Kidney capillary endothelial cell (primary cell): ENCODE measurements around the gene FKTN.

Experiments
- DNase-seq: peaks from one replicate; pipeline ENCODE4 v3.0.0-alpha.2; 2018; ENCODE audit warnings: low spot score

Gene FKTN

DNA sequence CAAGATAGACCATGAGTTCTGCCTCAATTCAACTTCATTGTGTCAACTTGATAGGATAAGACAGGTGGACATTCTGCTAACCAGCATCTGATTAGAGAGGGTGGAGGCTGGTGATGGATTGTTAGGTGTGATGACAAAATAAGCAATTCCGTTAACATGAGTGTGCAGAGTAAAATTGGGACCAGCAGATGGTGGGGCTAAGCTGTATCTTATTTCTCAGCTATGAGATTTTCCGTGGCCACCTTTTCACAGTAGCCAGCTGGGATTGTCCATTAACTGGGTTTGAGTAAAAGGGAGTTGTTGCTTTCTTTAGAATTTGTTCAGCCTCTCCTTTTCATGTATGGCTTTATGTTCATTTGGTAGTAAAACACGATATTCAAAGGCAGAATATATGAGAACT, 75.5 kb downstream of the FKTN start:
- no peak for DNase-seq

DNA sequence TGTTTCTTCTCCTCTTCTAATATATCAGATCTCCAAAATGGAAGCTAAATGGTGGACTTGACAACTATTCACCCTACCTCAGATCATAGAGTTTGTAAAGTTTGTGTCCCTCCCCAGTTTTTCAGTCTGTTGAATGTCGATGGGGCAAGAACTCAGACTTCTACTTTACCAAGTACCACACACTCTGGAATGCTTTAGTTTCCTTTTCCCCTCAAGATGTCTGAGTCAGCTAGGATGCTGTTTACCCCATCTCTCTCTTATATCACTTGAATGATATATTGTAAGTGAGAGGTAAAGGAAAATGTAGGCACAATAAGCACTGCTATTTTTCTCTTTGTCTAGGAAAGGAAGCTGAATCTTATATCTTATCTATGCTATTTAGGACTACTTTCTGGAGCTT, 78.4 kb downstream of the FKTN start:
- no peak for DNase-seq

DNA sequence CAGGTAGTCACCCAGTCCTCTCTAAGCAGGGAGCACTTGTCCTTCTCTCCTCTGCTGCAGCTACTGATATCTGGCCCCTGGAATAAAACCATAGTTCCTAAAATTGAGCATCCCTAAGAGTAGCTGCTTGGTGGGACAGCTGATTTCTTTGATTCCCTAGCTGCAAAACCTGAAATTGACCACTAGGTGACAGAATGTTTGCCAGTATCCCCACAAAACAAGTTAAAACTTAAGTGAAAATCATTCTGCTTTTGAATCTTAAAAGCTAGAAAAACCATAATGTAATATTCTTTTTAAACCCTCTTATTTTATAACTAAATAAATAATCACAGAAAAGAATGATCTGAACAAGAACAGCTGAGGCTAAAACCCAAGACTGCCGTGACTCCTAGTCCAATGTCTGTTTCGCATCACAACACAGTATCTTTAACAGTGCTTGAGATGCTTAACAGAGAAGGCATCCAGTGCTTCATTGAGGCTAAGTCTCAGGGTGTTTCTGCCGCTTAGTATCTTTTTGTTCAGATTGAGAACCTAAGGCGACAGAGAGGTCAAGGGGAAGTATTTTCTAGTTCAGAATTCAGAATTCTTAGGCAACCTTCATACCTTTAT, 80.0 kb downstream of the FKTN start:
- DNase-seq = no peak

DNA sequence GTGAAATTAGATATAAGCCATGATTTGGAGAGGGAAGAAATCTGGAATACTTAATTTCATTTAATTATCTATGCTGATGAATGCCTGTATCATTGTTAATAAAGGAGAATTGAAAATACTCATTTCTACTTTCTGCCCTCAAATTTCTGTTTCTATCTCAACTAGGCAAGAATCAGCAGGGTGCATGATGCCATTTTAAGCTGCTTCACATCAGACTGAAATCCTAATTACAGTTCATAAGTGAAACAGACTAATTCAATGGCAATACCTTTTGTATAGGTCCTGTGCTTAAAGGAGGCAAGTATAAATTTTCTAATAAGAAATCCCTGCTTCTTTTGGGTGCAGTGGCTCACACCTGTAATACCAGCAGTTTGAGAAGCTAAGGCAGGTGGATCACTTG, 82.0 kb downstream of the FKTN start:
- DNase-seq = no peak

DNA sequence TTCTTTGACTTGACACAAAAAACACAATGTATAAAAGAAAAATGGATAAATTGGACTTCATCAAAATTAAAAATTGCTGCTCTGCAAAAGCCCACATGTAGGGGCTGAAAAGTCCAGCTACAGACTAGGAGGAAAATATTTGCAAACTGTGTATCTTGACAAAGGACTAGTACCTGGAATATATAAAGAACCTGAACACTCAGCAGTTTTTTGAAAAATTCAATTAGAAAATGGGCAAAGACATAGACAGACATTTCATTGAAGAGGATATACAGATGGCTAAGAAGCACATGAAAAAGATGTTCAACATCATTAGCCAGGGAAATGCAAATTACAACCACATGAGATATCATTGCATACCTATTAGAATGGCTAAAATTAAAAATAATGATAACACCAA, 85.9 kb downstream of the FKTN start:
- DNase-seq = no peak

DNA sequence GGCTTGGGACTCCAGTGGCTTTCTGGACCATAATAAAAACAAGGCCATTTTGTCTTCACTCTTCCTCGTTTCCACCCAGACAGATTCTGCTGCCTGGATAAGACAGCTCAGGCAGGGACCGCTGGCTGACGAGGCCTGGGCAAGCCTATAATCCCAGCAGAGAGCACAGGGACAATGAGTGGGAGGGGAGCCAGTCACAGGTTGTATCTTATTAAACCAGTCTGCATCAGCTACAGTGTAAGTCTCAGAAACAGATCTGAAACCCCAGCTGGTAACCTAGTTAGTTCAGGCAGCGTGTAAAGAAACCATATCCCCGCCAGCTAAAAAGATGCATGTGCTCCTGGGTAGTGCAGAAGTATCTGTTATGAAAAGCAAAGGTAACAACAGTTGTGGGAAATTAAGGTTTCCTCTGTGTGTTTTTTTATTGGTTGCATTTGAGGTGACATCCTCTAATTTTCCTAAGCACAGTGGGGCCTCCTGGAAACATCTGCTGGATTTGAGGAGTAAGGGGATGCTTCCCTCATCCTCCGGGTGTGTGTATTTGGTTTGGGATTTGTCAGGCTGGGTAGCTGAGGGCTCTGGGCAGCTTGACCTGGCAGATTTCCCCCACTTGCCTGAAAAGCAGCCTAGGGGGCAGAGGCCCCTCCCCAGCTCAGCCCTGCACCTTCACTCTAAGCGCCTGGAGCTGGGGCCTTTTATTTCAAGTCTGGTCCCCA, 89.1 kb downstream of the FKTN start:
- no peak for DNase-seq

DNA sequence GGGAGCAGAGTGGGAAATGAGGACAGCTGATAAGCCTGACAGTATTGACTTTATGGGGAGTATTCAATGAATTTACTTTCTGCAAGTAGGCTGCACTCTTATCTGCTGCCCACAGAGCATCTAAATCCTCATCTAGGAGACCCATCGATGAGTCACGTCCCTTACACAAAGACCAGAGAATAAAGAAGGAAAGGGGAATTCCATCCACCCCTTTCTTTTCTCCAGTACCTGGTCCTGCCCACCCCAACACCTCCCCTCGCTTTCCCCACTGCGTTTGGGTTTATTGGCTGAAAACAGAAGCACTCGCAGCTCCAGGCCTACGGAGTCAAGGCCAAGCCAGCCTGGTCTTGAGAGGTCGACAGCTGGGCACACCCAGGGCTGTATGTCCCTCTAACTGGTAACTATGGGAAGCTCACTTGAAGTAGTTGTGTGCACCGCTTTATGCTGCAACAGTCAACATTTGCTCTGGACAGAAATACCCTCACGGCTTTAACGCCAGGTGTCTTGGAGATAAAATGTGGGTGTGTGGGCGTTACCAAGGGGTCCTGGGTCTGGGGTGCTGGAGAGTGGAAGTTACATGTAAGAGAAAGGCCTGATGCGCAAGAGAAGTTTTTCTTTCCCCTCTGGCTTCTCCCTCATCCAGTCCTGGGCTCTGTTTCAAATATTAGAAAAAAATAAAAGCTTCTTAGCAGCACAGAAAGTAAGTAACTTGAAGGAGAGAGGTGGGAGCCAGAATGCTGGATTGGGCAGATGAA, 89.8 kb downstream of the FKTN start:
- no peak for DNase-seq

DNA sequence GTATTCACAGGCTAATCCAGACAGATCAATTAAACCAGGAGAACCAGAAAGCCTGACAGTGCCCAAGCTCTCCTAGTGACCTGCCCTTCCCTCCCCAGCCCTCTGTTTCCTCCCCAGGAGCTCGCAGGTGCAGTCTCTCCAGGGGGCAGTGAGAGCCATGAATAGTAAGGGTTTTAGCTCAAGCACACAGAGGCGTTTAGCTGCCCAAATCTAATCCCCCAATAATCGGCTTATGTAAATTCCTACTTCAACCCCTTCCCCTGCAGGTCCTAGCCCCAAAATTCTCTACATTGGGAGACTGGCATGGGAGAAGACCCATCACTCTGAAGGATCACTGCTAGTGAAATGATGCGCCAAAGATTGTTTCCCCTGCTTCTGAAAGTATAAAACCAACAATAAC, 93.9 kb downstream of the FKTN start:
- no peak for DNase-seq

DNA sequence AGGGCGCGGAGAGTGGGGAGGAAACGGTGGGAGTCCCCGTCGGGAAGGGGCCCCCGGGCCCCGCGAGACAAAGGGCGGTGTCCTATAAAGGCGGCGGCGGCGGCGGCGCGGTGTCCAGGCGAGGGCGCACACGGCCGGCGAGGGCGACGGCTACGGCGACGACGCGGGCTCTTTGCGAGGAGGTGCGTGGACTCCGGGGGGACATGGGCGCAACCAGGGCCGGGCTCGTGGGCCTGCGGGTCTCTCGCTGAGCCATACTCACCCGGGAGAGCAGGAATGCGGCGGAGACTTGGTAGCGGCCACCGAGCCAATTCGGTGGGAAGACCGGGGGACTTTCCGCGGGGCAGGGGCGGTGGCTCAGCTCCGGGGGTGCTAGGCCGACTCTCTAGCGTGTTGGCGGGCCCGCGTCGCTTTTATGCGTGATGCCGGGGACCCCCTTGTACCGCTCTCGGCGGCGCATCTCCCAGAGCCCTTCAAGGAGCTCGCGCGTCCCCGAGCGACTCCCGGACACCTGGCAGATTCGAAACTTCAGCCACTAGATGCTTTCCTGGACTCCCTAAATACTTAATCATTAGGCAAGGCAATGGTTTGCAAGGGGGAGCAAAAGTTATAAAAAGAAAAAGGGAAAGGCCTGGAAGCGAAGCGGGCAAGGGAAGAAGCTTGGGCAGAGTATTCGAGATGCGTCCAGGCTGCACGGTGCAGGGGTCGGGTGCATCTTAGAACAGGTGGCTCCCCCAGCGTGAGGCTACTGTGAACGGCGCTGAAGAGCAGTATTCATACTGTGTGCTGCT, 98.4 kb downstream of the FKTN start:
- DNase-seq = no peak

DNA sequence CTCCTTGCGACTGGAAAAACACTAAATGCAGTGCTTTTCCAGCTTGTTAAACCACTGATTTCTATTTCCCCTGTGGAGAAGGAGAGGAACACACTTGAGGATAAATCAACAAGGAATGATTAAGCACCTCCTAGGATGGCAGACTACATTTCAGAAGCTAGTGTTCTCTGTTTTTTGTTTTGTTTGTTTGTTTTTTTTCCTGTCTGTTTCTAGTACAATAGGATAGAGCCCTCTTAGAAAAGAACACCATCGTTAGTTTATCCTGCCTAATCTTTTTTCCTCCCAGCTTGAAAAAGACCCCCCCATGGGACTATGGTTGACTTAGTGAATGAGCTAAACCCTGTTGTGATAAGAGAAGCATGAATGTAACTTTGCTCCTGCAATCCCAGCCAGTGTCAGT, 100.4 kb downstream of the FKTN start:
- DNase-seq = no peak

DNA sequence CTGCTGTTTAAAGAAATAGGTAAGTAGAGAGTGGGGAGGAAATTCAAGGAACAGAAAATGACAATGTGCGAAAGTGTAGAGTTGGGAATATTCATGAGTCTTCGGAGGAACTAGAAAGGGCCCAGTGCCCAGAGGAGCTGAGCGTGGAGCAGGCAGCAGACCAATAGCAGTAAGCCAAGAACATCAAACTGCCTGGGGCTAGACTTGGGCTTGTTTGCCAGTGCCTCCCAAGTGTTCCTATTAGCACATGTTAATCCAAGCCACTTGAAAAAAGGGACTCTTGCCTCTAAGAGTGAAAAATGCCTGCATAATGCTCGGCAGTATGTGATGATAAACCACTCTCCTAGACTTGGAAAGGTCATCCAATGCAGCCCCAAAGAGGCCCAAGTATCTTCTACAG, 103.1 kb downstream of the FKTN start:
- no peak for DNase-seq

DNA sequence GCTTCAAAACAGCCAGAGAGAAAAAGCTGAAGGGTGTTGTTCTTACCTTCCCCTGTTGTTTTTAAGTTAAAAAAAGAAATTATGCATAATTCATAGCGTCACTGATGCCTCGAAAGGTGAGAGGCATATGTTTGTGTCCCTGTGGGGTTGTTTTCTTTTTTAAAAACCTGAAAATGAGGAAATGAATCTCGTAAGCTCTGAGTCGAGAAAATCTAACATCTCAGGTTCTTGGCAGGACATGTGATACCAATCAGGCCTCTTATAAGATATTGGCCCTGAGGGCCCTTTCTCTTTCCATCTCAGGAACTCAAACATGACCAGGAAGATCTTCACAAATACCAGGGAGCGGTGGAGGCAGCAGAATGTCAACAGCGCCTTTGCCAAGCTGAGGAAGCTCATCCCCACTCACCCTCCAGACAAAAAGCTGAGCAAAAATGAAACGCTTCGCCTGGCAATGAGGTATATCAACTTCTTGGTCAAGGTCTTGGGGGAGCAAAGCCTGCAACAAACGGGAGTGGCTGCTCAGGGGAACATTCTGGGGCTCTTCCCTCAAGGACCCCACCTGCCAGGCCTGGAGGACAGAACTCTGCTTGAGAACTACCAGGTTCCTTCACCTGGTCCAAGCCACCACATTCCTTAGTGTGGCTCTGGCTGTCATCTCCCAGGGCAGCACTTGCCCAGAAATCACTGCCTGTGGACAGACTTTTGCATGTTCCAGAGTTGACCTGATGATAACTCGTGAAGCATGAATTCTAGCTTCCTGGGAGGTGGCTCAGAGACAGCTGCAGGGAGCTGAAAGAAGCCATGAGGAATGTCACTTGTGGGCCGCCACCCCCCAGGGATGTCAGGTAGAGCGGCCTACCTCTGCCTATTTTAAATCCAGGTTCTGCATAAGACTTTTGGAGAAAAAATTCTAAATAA, 104.5 kb downstream of the FKTN start, which contains the start of gene TAL2:
Gene TAL2, plus strand, starts transcription at position 274 of the 921 bp plus-strand sequence. Its CDS starts 40 bp downstream, at position 314.
- DNase-seq = no peak

DNA sequence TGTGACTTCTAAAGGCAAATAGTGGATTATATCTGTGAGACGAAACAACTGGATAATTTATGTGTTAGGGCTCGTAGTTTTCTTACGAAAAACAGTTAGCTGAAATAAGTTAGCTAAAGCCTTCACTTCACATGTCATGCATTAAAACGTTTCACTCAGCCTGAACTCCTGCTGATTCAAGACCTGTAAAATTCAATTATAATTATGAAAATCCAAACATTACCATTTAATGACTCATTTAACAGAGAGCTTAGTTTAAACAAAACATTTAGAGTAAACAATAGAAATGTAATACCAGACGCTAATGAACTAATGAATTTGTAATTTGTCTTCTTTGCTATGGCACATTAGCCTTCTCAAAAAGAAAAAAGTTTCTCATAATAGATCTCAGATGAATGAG, 106.0 kb downstream of the FKTN start:
- DNase-seq = no peak

DNA sequence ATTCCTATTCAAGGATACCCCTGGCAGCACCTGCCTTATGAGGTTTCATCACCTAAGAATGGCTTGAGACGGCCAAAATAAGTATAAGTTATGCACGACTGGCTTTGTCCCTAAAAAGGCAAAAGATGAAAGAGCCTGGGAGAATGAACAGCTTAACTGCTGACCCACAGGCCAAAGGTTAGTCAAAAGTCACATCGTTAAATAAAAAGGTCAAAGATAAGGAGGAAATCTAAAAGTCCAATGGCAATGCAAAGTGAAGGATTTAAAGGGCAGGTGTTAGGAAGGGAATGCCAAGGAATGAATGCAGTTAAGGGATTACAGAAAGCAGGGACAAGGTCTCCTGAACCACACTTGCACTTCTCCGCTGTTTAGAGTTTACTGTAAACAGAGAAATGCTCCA, 109.9 kb downstream of the FKTN start:
- DNase-seq = no peak

DNA sequence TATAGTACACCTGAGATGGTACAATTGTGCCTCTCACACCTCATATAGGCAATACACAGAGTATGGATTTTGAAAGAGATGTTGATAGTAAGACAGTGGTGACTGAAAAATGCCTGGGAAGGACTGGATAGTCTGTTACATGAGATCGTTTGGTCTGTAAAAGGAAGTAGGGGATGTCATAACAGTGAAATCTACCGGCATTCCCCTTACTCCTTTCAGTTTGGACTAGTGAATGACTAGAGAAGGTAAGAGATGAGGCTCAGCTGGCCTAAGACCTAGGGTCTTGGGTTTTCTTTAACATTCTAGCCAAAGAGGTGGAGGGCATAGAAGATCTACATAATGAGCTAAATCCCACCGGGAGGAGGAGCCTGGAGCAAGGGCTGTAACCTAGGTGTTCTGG, 112.4 kb downstream of the FKTN start:
- DNase-seq = no peak

DNA sequence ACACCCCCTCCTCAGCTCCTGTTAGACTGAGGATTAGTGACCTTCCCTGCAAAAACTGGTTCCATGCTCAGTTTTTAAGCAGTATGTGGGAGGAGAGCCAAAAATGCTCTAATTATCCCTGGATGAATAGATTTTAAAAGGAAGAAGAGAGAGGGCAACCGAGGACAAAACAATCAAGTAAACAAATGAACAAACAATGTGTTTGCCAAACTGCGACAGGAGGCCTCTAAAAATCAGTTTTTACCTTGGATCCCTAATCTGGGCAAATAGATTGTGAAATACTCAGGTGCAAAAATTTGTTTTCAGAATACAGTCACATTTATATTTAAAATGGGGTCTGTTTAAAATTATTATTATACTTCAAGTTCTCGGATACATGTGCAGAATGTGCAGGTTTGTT, 112.8 kb downstream of the FKTN start:
- DNase-seq = no peak

DNA sequence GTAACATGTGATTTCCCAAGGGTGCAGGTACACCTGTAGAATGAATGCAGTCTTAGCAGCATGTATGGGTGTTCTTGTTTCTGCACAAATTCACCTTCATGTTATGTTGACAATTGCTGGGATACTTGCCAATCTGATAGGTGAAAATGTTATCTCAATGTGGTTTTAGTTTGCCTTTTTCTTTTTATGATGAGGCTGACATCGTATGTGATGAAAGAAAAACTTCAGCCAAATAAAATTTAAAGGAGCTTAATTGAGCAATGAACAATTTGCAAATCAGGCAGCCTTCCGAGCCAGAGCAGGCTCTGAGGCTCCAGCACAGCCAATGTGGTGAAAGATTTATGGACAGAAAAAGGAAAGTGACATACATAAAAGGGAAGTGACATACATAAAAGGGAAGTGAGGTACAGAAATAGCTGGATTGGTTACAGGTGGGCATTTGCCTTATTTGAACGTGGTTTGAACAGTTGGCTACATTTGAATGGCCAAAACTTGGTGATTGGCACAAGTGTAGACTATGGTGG, 114.8 kb downstream of the FKTN start:
- no peak for DNase-seq

DNA sequence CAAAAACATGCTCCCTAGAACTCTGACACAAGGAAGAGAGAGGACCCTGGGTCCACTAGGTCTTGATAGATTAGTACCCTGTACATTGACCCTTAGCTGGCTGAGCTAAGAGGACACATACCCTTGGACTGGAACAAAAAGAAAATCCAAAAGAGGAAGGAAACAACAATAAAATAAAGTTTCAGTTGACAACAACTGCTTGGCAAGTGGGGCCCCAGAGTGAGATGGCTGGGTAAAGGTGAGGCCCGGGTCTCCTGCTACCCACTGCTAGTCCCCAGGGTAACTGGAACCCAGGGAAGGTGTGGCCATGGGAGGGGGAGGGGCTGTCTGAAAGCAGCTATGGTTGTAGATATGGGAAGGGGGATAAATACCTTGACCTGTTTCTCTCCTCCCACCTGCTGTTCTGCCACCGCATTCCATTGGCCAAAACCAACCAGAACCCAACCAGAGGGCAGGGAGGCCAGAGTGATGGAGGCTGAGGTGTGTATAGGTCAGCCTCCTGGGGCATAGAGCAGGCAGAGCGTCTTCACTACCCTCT, 116.0 kb downstream of the FKTN start:
- DNase-seq = no peak

DNA sequence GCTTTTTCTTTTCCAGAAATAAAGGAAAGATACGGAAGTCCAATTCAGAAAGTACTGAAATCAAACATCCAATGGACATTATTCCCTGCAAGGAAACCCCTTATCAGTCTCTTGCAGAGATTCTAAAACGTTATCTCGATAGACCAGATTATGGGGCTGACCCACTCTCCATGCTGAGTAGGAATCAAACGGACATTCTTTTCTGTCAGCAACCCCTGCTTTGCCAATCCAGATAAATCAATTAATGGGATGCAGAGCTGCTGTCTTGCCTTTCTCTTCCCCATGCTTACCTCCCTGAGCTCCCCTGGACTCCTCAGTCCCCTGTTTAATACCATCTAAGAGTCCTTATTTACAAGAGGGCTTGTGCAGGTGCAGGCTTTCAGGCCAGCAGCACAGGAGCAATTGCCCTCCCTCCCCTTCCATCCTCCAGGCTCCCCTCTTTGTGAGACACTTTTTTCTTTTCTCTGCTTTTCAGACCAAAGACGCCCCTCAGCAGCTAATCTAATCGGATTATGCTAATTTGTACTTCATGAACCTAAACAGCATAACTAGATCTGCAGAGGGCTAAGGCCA, 118.5 kb downstream of the FKTN start:
- no peak for DNase-seq

DNA sequence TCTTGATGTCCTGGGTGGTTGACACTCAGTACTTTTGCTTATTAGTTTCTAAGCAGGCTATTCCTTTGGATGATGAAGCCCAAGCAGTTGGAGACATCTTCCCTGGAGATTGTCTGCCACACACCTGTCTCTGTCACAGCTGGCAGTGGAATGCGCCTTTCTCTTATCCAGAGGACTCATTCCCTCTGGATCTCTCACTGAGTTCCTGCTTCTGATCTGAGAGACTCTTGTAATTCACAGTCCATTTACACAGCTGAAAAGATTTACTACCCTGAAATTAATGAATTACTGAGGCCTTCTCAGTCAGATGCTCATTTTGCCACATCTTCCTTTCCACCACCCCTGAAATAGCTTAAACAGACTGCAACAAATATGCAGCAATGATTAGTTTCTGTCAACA, 120.2 kb downstream of the FKTN start:
- DNase-seq = no peak

DNA sequence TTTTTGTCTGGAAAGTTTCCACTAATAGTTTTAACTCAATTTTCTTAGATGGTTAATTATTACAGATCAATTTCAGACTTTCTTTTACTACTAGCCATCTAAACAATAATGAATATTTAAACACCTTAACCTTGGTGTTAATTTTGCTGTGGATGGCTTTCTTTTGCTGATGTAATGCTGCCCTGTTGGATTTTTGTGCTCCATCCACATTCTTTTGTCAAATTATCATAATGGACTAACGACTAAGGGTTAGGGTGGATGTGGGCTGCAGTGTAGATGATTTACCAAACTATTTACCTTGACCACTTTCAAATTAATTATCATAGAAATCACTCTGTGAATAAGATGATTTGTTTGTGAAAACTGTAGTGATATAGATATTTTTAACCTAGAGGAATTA, 120.8 kb downstream of the FKTN start:
- DNase-seq = no peak
